Measurements from ENCODE around the gene CDK14.

DNA sequence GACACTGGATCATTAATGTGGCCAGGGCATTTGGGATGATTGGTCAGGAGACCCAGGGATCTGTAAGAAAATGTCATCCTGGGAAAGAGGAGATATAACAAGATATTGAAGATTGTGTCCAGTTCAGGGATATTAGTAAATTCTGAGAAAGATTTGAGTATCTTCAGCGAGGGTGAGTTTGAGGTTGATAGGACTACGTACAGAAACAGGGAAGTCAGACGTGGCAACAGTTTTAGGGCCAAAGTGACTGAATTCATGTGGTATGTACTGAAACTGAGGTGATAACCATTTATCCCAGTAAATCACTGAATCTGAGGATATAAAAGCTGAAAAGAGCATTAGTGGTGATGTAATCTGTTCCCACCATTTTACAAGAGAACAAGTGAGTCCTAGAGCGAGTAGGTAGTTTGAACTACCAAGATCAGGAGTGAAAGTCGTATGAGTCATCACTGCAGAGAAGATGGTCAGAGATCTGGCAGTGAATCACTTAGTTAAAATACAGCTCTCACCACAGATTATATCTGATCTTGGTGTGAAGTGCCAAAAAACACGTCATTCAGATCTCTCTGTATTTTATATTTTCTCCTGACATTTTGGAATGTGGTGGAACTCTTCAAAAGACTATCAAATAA is 220.5 kb downstream of the CDK14 start:
- TF ChIP-seq, protein P1, sequence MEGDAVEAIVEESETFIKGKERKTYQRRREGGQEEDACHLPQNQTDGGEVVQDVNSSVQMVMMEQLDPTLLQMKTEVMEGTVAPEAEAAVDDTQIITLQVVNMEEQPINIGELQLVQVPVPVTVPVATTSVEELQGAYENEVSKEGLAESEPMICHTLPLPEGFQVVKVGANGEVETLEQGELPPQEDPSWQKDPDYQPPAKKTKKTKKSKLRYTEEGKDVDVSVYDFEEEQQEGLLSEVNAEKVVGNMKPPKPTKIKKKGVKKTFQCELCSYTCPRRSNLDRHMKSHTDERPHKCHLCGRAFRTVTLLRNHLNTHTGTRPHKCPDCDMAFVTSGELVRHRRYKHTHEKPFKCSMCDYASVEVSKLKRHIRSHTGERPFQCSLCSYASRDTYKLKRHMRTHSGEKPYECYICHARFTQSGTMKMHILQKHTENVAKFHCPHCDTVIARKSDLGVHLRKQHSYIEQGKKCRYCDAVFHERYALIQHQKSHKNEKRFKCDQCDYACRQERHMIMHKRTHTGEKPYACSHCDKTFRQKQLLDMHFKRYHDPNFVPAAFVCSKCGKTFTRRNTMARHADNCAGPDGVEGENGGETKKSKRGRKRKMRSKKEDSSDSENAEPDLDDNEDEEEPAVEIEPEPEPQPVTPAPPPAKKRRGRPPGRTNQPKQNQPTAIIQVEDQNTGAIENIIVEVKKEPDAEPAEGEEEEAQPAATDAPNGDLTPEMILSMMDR (IDR thresholded peaks at IDR 0.05; ENCODE audit: poor library complexity, severe bottlenecking), result no peak
- TF ChIP-seq MXI1 (conservative IDR thresholded peaks at IDR 0.05; ENCODE audit: poor library complexity, severe bottlenecking) (no peak), SMC3 (conservative IDR thresholded peaks at IDR 0.05; ENCODE audit: poor library complexity) (no peak), EP300 (conservative IDR thresholded peaks at IDR 0.05; ENCODE audit: poor library complexity, severe bottlenecking) (no peak)
- TF ChIP-seq, protein P2, sequence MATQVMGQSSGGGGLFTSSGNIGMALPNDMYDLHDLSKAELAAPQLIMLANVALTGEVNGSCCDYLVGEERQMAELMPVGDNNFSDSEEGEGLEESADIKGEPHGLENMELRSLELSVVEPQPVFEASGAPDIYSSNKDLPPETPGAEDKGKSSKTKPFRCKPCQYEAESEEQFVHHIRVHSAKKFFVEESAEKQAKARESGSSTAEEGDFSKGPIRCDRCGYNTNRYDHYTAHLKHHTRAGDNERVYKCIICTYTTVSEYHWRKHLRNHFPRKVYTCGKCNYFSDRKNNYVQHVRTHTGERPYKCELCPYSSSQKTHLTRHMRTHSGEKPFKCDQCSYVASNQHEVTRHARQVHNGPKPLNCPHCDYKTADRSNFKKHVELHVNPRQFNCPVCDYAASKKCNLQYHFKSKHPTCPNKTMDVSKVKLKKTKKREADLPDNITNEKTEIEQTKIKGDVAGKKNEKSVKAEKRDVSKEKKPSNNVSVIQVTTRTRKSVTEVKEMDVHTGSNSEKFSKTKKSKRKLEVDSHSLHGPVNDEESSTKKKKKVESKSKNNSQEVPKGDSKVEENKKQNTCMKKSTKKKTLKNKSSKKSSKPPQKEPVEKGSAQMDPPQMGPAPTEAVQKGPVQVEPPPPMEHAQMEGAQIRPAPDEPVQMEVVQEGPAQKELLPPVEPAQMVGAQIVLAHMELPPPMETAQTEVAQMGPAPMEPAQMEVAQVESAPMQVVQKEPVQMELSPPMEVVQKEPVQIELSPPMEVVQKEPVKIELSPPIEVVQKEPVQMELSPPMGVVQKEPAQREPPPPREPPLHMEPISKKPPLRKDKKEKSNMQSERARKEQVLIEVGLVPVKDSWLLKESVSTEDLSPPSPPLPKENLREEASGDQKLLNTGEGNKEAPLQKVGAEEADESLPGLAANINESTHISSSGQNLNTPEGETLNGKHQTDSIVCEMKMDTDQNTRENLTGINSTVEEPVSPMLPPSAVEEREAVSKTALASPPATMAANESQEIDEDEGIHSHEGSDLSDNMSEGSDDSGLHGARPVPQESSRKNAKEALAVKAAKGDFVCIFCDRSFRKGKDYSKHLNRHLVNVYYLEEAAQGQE (IDR thresholded peaks at IDR 0.05; ENCODE audit: borderline replicate concordance), result no peak
